Natural killer cell (primary cell): ENCODE data around the gene GABRG2. TPM values are rescaled to one million over a fixed set of nuclear protein-coding genes. Genes with fewer than 3 reads are reported as not detected.

Experiments
- ATAC-seq, 3 donors: fragments of 150-1000 bp in 2 of 3; fragments of 200-7000 bp in 1 of 3; cut with Tn5 transposase; 1 replicate in 1 of 3; 2 replicates in 2 of 3; pipeline ENCODE4 v1.10.0; 2021; ENCODE audit warnings: mild to moderate bottlenecking in 2 of 3, moderate library complexity in 2 of 3
- DNase-seq, 2 donors: peaks; one replicate each; pipeline versions ENCODE4 v3.0.0 to v3.0.0-alpha.2; 2013 to 2021; ENCODE audit warnings: mixed read lengths in 1 of 2
- H3K27ac ChIP-seq: one replicate; pipeline ENCODE4 v1.5.1; 2013; ENCODE audit warnings: mild to moderate bottlenecking, low read length
- H3K27me3 ChIP-seq: one replicate; pipeline ENCODE4 v1.6.1; 2013; ENCODE audit warnings: low read length; ENCODE audit not compliant: control insufficient read depth, insufficient read depth
- H3K36me3 ChIP-seq: one replicate; pipeline ENCODE4 v1.6.1; 2013; ENCODE audit warnings: low read length; ENCODE audit not compliant: control insufficient read depth, insufficient read depth
- H3K4me1 ChIP-seq: one replicate; pipeline ENCODE4 v1.6.1; 2013; ENCODE audit warnings: low read length; ENCODE audit not compliant: control insufficient read depth, insufficient read depth
- H3K4me3 ChIP-seq: one replicate; pipeline ENCODE4 v1.5.1; 2013; ENCODE audit warnings: low read length
- H3K9me3 ChIP-seq: one replicate; pipeline ENCODE4 v1.6.1; 2013; ENCODE audit warnings: low read length; ENCODE audit not compliant: control insufficient read depth, insufficient read depth
- H3K27ac Mint-ChIP-seq, 2 donors: one replicate each; pipeline ENCODE4 v1.8.0; 2022; ENCODE audit warnings: mild to moderate bottlenecking in 2 of 2, mixed read lengths in 2 of 2, moderate library complexity in 1 of 2
- H3K27me3 Mint-ChIP-seq, 2 donors: one replicate each; pipeline ENCODE4 v1.8.0; 2022; ENCODE audit warnings: low read depth in 2 of 2, mixed read lengths in 2 of 2
- H3K36me3 Mint-ChIP-seq: one replicate; pipeline ENCODE4 v1.8.0; 2022; ENCODE audit warnings: mixed read lengths
- H3K4me1 Mint-ChIP-seq, 2 donors: one replicate each; pipeline ENCODE4 v1.8.0; 2022; ENCODE audit warnings: mixed read lengths in 2 of 2
- H3K4me3 Mint-ChIP-seq: one replicate; pipeline ENCODE4 v1.8.0; 2022; ENCODE audit warnings: mild to moderate bottlenecking, moderate library complexity, mixed read lengths
- H3K9me3 Mint-ChIP-seq, 2 donors: one replicate each; pipeline ENCODE4 v1.8.0; 2022; ENCODE audit warnings: mixed read lengths in 2 of 2
- CTCF ChIP-seq: fragments of 200-600 bp; IDR thresholded peaks from one replicate; pipeline ENCODE4 v1.8.0; 2022; ENCODE audit warnings: antibody characterized with exemption
- WGBS: methylation state at CpG from one replicate; pipeline ENCODE4 v1.1.7; 2013; ENCODE audit warnings: missing lambda C conversion rate; ENCODE audit not compliant: insufficient coverage; 5-methylcytosine and 5-hydroxymethylcytosine counted together
- intact Hi-C: fragments of 100-400 bp; cut with micrococcal nuclease; formaldehyde crosslinking; loops from one replicate; pipeline ENCODE4 v1.14.2; 2022
- total RNA-seq, 4 donors: library from RNA; stranded (reverse); fragments of 120-200 nt in 1 of 4; gene quantifications; one replicate each; pipeline versions ENCODE4 v1.2.3 to v1.2.4, GENCODE V29; 2013 to 2022

The GABRG2 gene
- total RNA-seq: 1 to 10 TPM in 1 of 3 donors, not detected in 2; 1.0 TPM
- total RNA-seq (2013): not detected

DNA sequence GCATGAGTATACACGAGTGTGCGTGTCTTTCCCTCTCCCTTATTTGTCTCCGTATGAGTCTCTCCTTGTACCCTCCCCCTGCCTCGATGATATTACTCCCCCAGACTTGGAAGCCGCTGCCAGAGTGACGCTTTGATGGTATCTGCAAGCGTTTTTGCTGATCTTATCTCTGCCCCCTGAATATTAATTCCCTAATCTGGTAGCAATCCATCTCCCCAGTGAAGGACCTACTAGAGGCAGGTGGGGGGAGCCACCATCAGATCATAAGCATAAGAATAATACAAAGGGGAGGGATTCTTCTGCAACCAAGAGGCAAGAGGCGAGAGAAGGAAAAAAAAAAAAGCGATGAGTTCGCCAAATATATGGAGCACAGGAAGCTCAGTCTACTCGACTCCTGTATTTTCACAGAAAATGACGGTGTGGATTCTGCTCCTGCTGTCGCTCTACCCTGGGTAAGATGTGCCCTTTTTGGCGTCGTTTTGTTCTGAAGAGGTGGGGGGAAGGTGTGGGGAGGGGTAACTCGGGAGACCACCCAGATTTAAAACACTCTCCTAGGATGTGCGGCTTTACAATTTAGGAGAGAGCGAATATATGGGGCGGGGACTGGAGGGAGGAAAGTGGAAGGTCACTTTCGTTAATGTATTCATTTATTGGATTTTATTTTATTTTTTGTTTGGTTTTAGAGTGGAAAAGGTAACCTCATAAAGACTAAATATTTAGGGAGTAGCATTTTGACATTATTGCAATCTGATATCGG, at the start of gene GABRG2:
Gene GABRG2 (plus strand): TSS at position 119 of the 757 bp plus-strand sequence. CDS start 227 bp downstream, at position 346.
- Histone ChIP-seq H3K27me3 (no peaks in the 10 kb centered on the region), H3K4me3 (no peak within 1 kb of the TSS), H3K9me3 (peaks cover 8% of the 10 kb centered on the region), H3K36me3 (no peaks in the 10 kb centered on the region), H3K4me1 (no peaks in the 10 kb centered on the region), H3K27ac (no peak within 1 kb of the TSS)
- no peak within 1 kb of the TSS for H3K4me3 Mint-ChIP-seq
- peaks cover 4 to 6% of the 10 kb centered on the region in 2 donors for H3K9me3 Mint-ChIP-seq
- no peaks in the 10 kb centered on the region for H3K27me3 Mint-ChIP-seq
- intact Hi-C loops: no loop called here
- no peak for ATAC-seq
- no peak within 1 kb of the TSS for H3K27ac Mint-ChIP-seq
- H3K36me3 Mint-ChIP-seq: no peaks in the 10 kb centered on the region
- no peaks in the 10 kb centered on the region for H3K4me1 Mint-ChIP-seq
- no peak for TF ChIP-seq CTCF
- WGBS: 11% methylated on average over 21 of the region's 21 CpGs
- no peak for DNase-seq

- H3K36me3 ChIP-seq: no peaks in the 10 kb centered on the region
- H3K36me3 Mint-ChIP-seq: peaks cover 2% of the 10 kb centered on the region
- no peak overlapping the region for H3K27ac ChIP-seq
- ATAC-seq (no peak), DNase-seq (no peak)
- H3K4me1 Mint-ChIP-seq: no peaks in the 10 kb centered on the region
- intact Hi-C loops: no loop called here
- no peaks in the 10 kb centered on the region for H3K27me3 Mint-ChIP-seq
- 79% methylated on average over 2 of the region's 2 CpGs for WGBS
- no peaks in the 10 kb centered on the region for H3K4me1 ChIP-seq
- no peak overlapping the region for H3K27ac Mint-ChIP-seq
- no peak for TF ChIP-seq CTCF
- no peaks in the 10 kb centered on the region for H3K9me3 ChIP-seq
- peaks cover 12 to 16% of the 10 kb centered on the region in 2 donors for H3K9me3 Mint-ChIP-seq
- no peaks in the 10 kb centered on the region for H3K27me3 ChIP-seq
- no peak overlapping the region for H3K4me3 ChIP-seq
- H3K4me3 Mint-ChIP-seq: no peak overlapping the region
These were observed 42.3 kb upstream of the GABRG2 start for GRCh38 chr5:162025312-162025711.

GRCh38 chr5:162026803-162027202, 40.8 kb upstream of the GABRG2 start:
- H3K36me3 ChIP-seq: no peaks in the 10 kb centered on the region
- peaks cover 12 to 13% of the 10 kb centered on the region in 2 donors for H3K9me3 Mint-ChIP-seq
- no peak for TF ChIP-seq CTCF
- no peak overlapping the region for H3K27ac ChIP-seq
- no peaks in the 10 kb centered on the region for H3K36me3 Mint-ChIP-seq
- 81% methylated on average over 2 of the region's 4 CpGs for WGBS
- no peak overlapping the region for H3K4me3 Mint-ChIP-seq
- H3K4me3 ChIP-seq: no peak overlapping the region
- H3K4me1 Mint-ChIP-seq: no peaks in the 10 kb centered on the region
- no peak for DNase-seq
- H3K4me1 ChIP-seq: no peaks in the 10 kb centered on the region
- intact Hi-C loops: no loop called here
- no peaks in the 10 kb centered on the region for H3K27me3 Mint-ChIP-seq
- no peaks in the 10 kb centered on the region for H3K9me3 ChIP-seq
- H3K27ac Mint-ChIP-seq: no peak overlapping the region
- no peak for ATAC-seq
- no peaks in the 10 kb centered on the region for H3K27me3 ChIP-seq

DNA sequence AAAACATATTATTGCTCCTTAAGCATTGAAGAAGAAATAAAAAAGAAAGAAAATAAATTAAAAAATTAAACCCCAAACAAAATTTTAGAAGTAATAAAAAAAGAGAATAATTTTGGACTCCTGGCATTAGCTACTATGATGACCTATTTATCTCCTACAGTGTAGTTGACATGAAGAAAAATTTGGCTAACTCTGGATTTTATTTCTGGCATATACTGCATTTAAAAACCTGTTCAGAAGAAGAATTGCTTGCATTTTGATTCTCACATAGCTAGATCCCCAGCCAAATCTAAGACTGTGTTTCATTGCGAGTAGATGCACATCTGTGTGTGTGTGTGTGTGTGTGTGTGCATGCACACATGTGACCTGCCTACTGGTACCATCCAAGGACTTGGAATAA, 30.1 kb upstream of the GABRG2 start:
- Mint-ChIP-seq H3K36me3 (no peaks in the 10 kb centered on the region), H3K4me3 (no peak overlapping the region), H3K27ac (no peak overlapping the region), H3K4me1 (no peaks in the 10 kb centered on the region), H3K27me3 (no peaks in the 10 kb centered on the region), H3K9me3 (peaks cover 8% of the 10 kb centered on the region in 2 donors)
- Histone ChIP-seq H3K4me1 (no peaks in the 10 kb centered on the region), H3K36me3 (no peaks in the 10 kb centered on the region), H3K27ac (no peak overlapping the region), H3K9me3 (no peaks in the 10 kb centered on the region), H3K4me3 (no peak overlapping the region), H3K27me3 (no peaks in the 10 kb centered on the region)
- ATAC-seq (no peak), DNase-seq (no peak)
- TF ChIP-seq CTCF: no peak
- intact Hi-C loops: no loop called here
- 50% methylated on average over 1 of the region's 1 CpG for WGBS
